Effector memory CD4-positive, alpha-beta T cell (primary cell): Measurements from ENCODE around the gene CNOT1.
A peak's percentile ranks its signal among the peaks of the same experiment; 100 is the strongest.
"Not testable (repeated sequence)": the region's sequence is repeated elsewhere in the genome, so short reads cannot be mapped to it uniquely, and the experiment has no call there.

Source experiments
- DNase-seq, 3 donors: peaks; one replicate each; pipeline ENCODE4 v3.0.0-alpha.2; 2020
- H3K27ac ChIP-seq: 2 replicates; pipeline ENCODE4 v1.7.0; 2013; ENCODE audit warnings: mild to moderate bottlenecking, low read length, moderate library complexity; ENCODE audit not compliant: insufficient read depth, poor library complexity, severe bottlenecking
- H3K27me3 ChIP-seq: replicated peaks from 2 replicates; pipeline ENCODE4 v1.7.0; 2013; ENCODE audit warnings: mild to moderate bottlenecking, low read length; ENCODE audit not compliant: insufficient read depth, control insufficient read depth, poor library complexity, severe bottlenecking
- H3K36me3 ChIP-seq: 2 replicates; pipeline ENCODE4 v1.7.0; 2013; ENCODE audit warnings: mild to moderate bottlenecking, low read length, moderate library complexity; ENCODE audit not compliant: control insufficient read depth, insufficient read depth
- H3K4me1 ChIP-seq: 2 replicates; pipeline ENCODE4 v1.7.0; 2013; ENCODE audit warnings: low read length, mild to moderate bottlenecking; ENCODE audit not compliant: control insufficient read depth, insufficient read depth, poor library complexity, severe bottlenecking
- H3K4me3 ChIP-seq: 2 replicates; pipeline ENCODE4 v1.7.0; 2013; ENCODE audit warnings: low read length, low read depth, mild to moderate bottlenecking; ENCODE audit not compliant: insufficient read depth, poor library complexity, severe bottlenecking
- H3K9me3 ChIP-seq: 2 replicates; pipeline ENCODE4 v1.7.0; 2013; ENCODE audit warnings: mild to moderate bottlenecking, low read length, moderate library complexity; ENCODE audit not compliant: control insufficient read depth
- total RNA-seq, 3 donors: gene quantifications; one replicate each; lab custom pipeline; 2026; lab: John Stamatoyannopoulos, UW

The CNOT1 gene
- total RNA-seq, result 217 to 318 (median 263) reads per million in 3 donors

DNA sequence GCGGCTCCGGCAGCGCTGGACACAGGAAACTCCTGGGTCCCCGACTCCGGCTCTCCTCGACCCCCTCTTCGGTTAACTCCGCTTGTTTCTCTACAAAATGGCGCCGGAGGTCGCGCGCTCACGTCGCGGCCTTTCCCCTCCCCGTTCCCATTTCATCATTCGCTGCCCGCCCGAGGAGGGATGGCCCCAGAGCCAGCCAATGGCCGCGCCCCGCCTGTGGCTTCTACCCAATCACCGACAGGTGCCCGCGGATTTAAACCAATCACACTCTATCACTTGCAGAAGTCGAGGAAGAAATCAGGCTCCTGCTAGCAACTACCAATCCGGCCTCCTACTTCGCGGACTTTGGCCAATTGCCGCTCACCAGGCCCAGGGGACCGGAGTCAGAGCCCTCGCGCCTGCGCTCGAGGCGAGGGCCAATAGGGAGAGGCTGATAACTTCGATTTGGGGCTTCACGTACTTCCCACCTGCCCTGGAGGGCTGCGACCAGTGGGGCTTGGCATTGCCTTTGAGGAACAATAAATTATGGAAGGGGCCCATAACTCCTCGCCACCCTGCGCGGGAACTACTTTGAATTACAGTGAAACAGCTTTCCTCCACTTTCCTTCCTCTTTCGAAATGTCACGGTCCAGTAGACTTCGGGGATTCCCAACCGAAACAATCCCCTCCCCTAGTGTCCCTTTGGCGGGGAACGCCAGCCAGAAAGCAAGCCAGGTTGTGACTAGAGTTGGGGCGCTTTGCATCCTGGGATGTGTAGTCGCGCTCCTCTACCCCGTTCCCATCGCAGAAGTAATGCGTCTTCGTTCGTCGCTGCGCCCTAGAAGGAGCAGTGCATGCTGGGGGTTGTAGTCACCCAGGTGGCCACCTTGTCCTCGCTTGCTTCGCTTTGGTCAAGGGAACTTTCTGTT is at the start of gene CNOT1:
TSS of gene CNOT1 (minus strand) at position 94 of the 908 bp plus-strand sequence. CDS start 30,489 bp downstream, outside the sequence.
- DNase-seq, result peak; percentile 96 to 99 (median 97)
- Histone ChIP-seq H3K4me3 (peak within 1 kb of the TSS; percentile 100), H3K9me3 (no peaks in the 10 kb centered on the region), H3K4me1 (peaks cover 15% of the 10 kb centered on the region), H3K27ac (peak within 1 kb of the TSS; percentile 99), H3K27me3 (no peaks in the 10 kb centered on the region), H3K36me3 (peaks cover 4% of the 10 kb centered on the region)

- no peaks in the 10 kb centered on the region for H3K27me3 ChIP-seq
- no peaks in the 10 kb centered on the region for H3K9me3 ChIP-seq
- H3K36me3 ChIP-seq, result peaks cover 7% of the 10 kb centered on the region
- H3K4me3 ChIP-seq, result no peak overlapping the region
- H3K27ac ChIP-seq, result no peak overlapping the region
- no peaks in the 10 kb centered on the region for H3K4me1 ChIP-seq
- DNase-seq, result no peak
Observed at GRCh38 chr16:58678716-58679115, 49.1 kb upstream of the CNOT1 start.

- DNase-seq, result no peak
- no peaks in the 10 kb centered on the region for H3K27me3 ChIP-seq
- H3K9me3 ChIP-seq, result no peaks in the 10 kb centered on the region
- no peak overlapping the region for H3K4me3 ChIP-seq
- no peaks in the 10 kb centered on the region for H3K4me1 ChIP-seq
- H3K36me3 ChIP-seq, result peaks cover 7% of the 10 kb centered on the region
- H3K27ac ChIP-seq, result no peak overlapping the region
Observed at GRCh38 chr16:58678269-58678668, 48.6 kb upstream of the CNOT1 start.

GRCh38 chr16:58670946-58671583 is 41.4 kb upstream of the CNOT1 start:
- no peak overlapping the region for H3K4me3 ChIP-seq
- DNase-seq, result no peak
- no peaks in the 10 kb centered on the region for H3K27me3 ChIP-seq
- no peak overlapping the region for H3K27ac ChIP-seq
- H3K36me3 ChIP-seq, result no peaks in the 10 kb centered on the region
- no peaks in the 10 kb centered on the region for H3K9me3 ChIP-seq
- no peaks in the 10 kb centered on the region for H3K4me1 ChIP-seq

- no peak for DNase-seq
- no peak overlapping the region for H3K27ac ChIP-seq
- H3K4me3 ChIP-seq, result no peak overlapping the region
- H3K27me3 ChIP-seq, result no peaks in the 10 kb centered on the region
- H3K9me3 ChIP-seq, result no peaks in the 10 kb centered on the region
- no peaks in the 10 kb centered on the region for H3K36me3 ChIP-seq
- H3K4me1 ChIP-seq, result no peaks in the 10 kb centered on the region
Observed at GRCh38 chr16:58670177-58670576, 40.6 kb upstream of the CNOT1 start.

DNA sequence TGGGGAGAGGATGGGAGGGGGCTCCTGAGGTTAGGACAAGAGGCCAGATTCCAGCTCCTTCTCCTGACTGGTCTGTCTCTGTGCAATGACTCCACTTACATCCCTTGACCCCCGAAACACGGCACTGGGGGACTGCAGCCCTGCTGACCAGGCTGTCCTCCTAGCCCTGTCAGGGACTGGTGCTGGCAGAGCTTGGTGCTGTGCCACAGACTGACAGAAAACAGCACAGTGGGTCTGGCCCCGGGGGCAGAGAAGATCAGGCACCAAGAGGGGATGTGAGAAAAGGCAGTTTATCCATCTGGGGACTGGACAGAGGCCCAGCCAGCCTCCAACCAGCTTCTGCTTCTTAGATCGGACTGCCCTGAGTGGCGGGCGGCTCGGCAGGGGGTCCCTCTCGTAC is 35.6 kb upstream of the CNOT1 start:
- H3K27me3 ChIP-seq, result no peaks in the 10 kb centered on the region
- H3K27ac ChIP-seq, result no peak overlapping the region
- DNase-seq, result no peak
- no peaks in the 10 kb centered on the region for H3K4me1 ChIP-seq
- no peaks in the 10 kb centered on the region for H3K9me3 ChIP-seq
- H3K36me3 ChIP-seq, result no peaks in the 10 kb centered on the region
- H3K4me3 ChIP-seq, result no peak overlapping the region

DNA sequence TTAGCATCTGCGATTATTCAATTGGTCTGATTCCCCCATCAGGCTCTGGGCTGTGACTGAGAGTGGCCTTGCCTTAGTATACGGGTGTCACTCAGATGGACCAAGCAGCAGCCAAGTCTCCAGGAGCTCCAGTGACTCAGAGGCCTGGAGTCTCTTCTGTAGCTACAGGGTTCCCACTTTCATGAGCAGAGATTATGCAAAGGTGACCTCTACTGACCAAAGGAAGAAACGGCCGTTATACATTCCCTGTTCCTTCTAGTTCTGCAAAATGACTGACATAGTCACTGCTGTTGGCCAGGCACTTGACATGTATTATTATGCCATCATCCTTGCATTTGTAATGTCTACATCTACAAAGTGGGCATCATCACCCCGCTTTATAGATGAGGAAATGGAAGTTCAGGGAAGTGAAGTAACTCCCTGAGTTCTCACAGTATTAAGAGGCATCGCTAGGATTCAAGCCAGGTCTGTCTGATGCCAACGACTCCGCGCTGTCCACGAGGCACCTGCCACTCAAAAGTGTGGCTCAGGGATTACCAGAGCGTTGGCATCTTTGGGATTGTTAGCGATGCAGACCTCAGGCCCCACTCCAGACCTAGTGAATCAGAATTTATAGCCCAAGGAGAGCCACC is 31.7 kb upstream of the CNOT1 start:
- no peak for DNase-seq
- no peaks in the 10 kb centered on the region for H3K36me3 ChIP-seq
- no peaks in the 10 kb centered on the region for H3K9me3 ChIP-seq
- no peak overlapping the region for H3K27ac ChIP-seq
- no peaks in the 10 kb centered on the region for H3K27me3 ChIP-seq
- H3K4me3 ChIP-seq, result no peak overlapping the region
- H3K4me1 ChIP-seq, result no peaks in the 10 kb centered on the region

GRCh38 chr16:58659911-58660310 is 30.3 kb upstream of the CNOT1 start:
- H3K27ac ChIP-seq, H3K4me3 ChIP-seq, H3K4me1 ChIP-seq, H3K36me3 ChIP-seq, H3K27me3 ChIP-seq, H3K9me3 ChIP-seq, DNase-seq: not testable (repeated sequence)

DNA sequence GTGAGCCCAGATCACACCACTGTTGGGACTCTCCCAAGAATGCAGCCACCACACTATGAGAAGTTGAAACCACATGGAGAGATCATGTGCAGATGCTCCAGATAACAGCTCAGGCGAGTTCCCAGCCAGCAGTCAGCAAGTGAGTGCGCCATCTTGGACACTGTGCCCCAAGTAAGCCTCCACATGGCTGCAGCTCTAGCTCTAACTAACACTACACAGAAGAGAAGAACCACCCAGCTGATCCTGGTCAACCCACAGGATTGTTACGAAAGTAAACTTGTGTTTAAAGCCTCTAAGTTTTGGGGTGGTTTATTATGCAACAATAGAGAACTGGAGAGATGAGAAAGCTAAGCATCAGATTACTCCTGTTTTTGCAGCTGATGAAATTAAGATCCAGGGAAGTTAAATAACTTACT is 29.2 kb upstream of the CNOT1 start:
- Histone ChIP-seq H3K36me3 (no peaks in the 10 kb centered on the region), H3K27me3 (no peaks in the 10 kb centered on the region), H3K4me1 (no peaks in the 10 kb centered on the region), H3K9me3 (no peaks in the 10 kb centered on the region), H3K4me3 (no peak overlapping the region), H3K27ac (no peak overlapping the region)
- no peak for DNase-seq

GRCh38 chr16:58656899-58657298 is 27.3 kb upstream of the CNOT1 start:
- Histone ChIP-seq H3K36me3 (no peaks in the 10 kb centered on the region), H3K4me1 (no peaks in the 10 kb centered on the region), H3K4me3 (no peak overlapping the region), H3K27me3 (no peaks in the 10 kb centered on the region), H3K9me3 (no peaks in the 10 kb centered on the region), H3K27ac (no peak overlapping the region)
- DNase-seq, result no peak
